HCT116 (cell line): Measurements from ENCODE around the gene STRIT1.

ENCODE experiments used
- ATF3 ChIP-seq: IDR thresholded peaks from 2 replicates; pipeline ENCODE4 v1.6.1; 2012
- CTCF ChIP-seq, 3 experiments: fragments of 200-600 bp in 1 of 3; sonication (generic) in 1 of 3; IDR thresholded peaks in 2 of 3; conservative IDR thresholded peaks in 1 of 3; 2 replicates each; pipeline ENCODE4 v1.5.1; 2012 to 2017; ENCODE audit warnings: low read depth in 2 of 3, low read length in 2 of 3, antibody characterized with exemption in 1 of 3, borderline replicate concordance in 1 of 3, control low read depth in 1 of 3, mild to moderate bottlenecking in 1 of 3, mixed read lengths in 1 of 3, mixed run types in 1 of 3, moderate library complexity in 1 of 3; ENCODE audit not compliant: insufficient read depth in 1 of 3
- EGR1 ChIP-seq: IDR thresholded peaks from 2 replicates; pipeline ENCODE4 v1.6.1; 2012; ENCODE audit warnings: low read depth
- EZH2phosphoT487 ChIP-seq: fragments of 200-600 bp; IDR thresholded peaks from 2 replicates; pipeline ENCODE4 v1.6.1; 2018; ENCODE audit warnings: antibody characterized with exemption, borderline replicate concordance
- JUND ChIP-seq: IDR thresholded peaks from 2 replicates; pipeline ENCODE4 v1.6.1; 2012
- MAX ChIP-seq: IDR thresholded peaks from 2 replicates; pipeline ENCODE4 v1.6.1; 2012
- POLR2A ChIP-seq: IDR thresholded peaks from 2 replicates; pipeline ENCODE4 v1.7.0; 2011; ENCODE audit warnings: borderline replicate concordance; ENCODE audit not compliant: insufficient read depth, insufficient read length; ENCODE audit errors: extremely low read depth
- POLR2AphosphoS5 ChIP-seq: IDR thresholded peaks from 2 replicates; pipeline ENCODE4 v1.6.1; 2011; ENCODE audit warnings: mild to moderate bottlenecking, low read depth, low read length, moderate library complexity
- REST ChIP-seq: IDR thresholded peaks from 2 replicates; pipeline ENCODE4 v1.6.1; 2012; ENCODE audit warnings: low read depth
- ZBTB33 ChIP-seq: IDR thresholded peaks from 2 replicates; pipeline ENCODE4 v1.6.1; 2011; ENCODE audit warnings: mild to moderate bottlenecking, low read length, moderate library complexity; ENCODE audit not compliant: insufficient replicate concordance; ENCODE audit errors: extremely low read depth

GRCh38 chr3:155320934-155321333 lies 27.5 kb upstream of the STRIT1 start:
- TF ChIP-seq MAX (no peak), POLR2A (no peak), ATF3 (no peak), JUND (no peak), REST (no peak), POLR2AphosphoS5 (no peak), CTCF (IDR thresholded peaks at IDR 0.05 in 2 of 3, conservative IDR thresholded peaks at IDR 0.05 in 1 of 3; ENCODE audit: borderline replicate concordance in 1 of 3, insufficient read depth in 1 of 3, low read depth in 2 of 3, low read length in 2 of 3) (no peak), EZH2phosphoT487 (no peak), ZBTB33 (no peak), EGR1 (no peak)
